ENCODE measurements around the gene RASA3. TPM values are rescaled to one million over a fixed set of nuclear protein-coding genes. Genes with fewer than 3 reads are reported as not detected.

Gene RASA3
- polyA plus RNA-seq, 3 donors: 9.0 to 32.6 (median 16.6) TPM

DNA sequence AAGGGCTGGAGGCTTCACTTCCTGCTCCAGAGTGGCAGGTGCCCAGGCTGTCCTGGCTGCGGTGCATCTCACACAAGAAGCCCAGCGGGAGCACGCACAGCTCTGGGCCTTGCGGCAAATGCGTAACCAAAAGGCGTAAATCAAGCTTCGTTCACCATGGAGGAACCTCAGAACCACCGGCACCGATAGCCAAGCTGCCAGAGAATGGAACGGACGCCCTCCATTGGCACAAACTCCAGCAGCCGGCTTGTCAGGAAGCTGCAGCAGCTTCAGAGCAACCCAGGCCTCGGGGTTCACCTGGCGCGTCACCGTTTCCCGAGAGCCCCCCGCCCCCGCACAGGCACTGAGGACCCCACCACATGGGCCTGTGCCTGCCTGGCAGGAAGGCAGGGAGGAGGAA, 76.7 kb downstream of the RASA3 start:
- intact Hi-C loops (cut with micrococcal nuclease): loop anchor here in 1 of 2 donors (5.0 kb wide), 1 partner anchor 57 kb away; no protein-coding TSS in a partner anchor
- H4K20me1 ChIP-seq (ENCODE audit: insufficient read depth, low read length): peaks cover 86% of the 10 kb centered on the region
- H3K9ac ChIP-seq (ENCODE audit: insufficient read depth, low read length, poor library complexity, severe bottlenecking): no peak overlapping the region
- no peak overlapping the region for H2AFZ ChIP-seq (ENCODE audit: insufficient read depth, low read depth, low read length, poor library complexity, severe bottlenecking)
- H3K36me3 ChIP-seq (replicated peaks in 1 of 2; ENCODE audit: control insufficient read depth in 1 of 2, insufficient read depth in 2 of 2, low read length in 2 of 2): peaks cover 21 to 39% of the 10 kb centered on the region in 2 donors
- H3K4me1 ChIP-seq (ENCODE audit: control insufficient read depth in 1 of 2, insufficient read depth in 2 of 2, low read length in 2 of 2): peaks cover 53 to 79% of the 10 kb centered on the region in 2 donors
- 89% methylated on average over 19 of the region's 19 CpGs for WGBS (ENCODE audit: insufficient coverage)
- no peak overlapping the region for H3K4me3 ChIP-seq (replicated peaks in 1 of 3; ENCODE audit: low read depth in 2 of 3, low read length in 3 of 3)
- peaks cover 0 to 3% (median 0%) of the 10 kb centered on the region in 7 donors for H3K9me3 Mint-ChIP-seq
- peaks cover 66% of the 10 kb centered on the region for H3K4me1 Mint-ChIP-seq
- H3K4me2 ChIP-seq (replicated peaks; ENCODE audit: extremely low read depth, low read length, poor library complexity, severe bottlenecking): no peak overlapping the region
- no peaks in the 10 kb centered on the region for H3K9me3 ChIP-seq (replicated peaks in 1 of 2; ENCODE audit: control insufficient read depth in 1 of 2, insufficient read depth in 1 of 2, low read length in 2 of 2)
- H3K27me3 Mint-ChIP-seq (ENCODE audit: low read depth in 3 of 3): peaks cover 0 to 5% (median 0%) of the 10 kb centered on the region in 3 donors
- no peak for TF ChIP-seq CTCF (IDR thresholded peaks at IDR 0.05)
- H3K27ac Mint-ChIP-seq: no peak overlapping the region
- peaks cover 65% of the 10 kb centered on the region for H3K79me2 ChIP-seq (ENCODE audit: insufficient read depth, low read length)
- DNase-seq: no peak
- no peak overlapping the region for H3K4me3 Mint-ChIP-seq
- H3K27ac ChIP-seq (ENCODE audit: low read depth in 1 of 2, low read length in 2 of 2): no peak overlapping the region
- H3K27me3 ChIP-seq (ENCODE audit: control insufficient read depth in 2 of 2, insufficient read depth in 2 of 2, low read length in 2 of 2): no peaks in the 10 kb centered on the region
- H3K36me3 Mint-ChIP-seq: peaks cover 47 to 50% of the 10 kb centered on the region in 2 donors

- no peak overlapping the region for H3K4me3 Mint-ChIP-seq
- H3K36me3 ChIP-seq (replicated peaks in 1 of 2; ENCODE audit: control insufficient read depth in 1 of 2, insufficient read depth in 2 of 2, low read length in 2 of 2): peaks cover 29 to 47% of the 10 kb centered on the region in 2 donors
- no peak overlapping the region for H3K27ac Mint-ChIP-seq
- no peak overlapping the region for H3K27ac ChIP-seq (ENCODE audit: low read depth in 1 of 2, low read length in 2 of 2)
- H3K4me2 ChIP-seq (replicated peaks; ENCODE audit: extremely low read depth, low read length, poor library complexity, severe bottlenecking): no peak overlapping the region
- DNase-seq: no peak
- peaks cover 0 to 3% (median 0%) of the 10 kb centered on the region in 7 donors for H3K9me3 Mint-ChIP-seq
- peaks cover 0 to 4% (median 0%) of the 10 kb centered on the region in 3 donors for H3K27me3 Mint-ChIP-seq (ENCODE audit: low read depth in 3 of 3)
- H3K4me3 ChIP-seq (replicated peaks in 1 of 3; ENCODE audit: low read depth in 2 of 3, low read length in 3 of 3): no peak overlapping the region
- no peak overlapping the region for H2AFZ ChIP-seq (ENCODE audit: insufficient read depth, low read depth, low read length, poor library complexity, severe bottlenecking)
- peaks cover 50 to 73% of the 10 kb centered on the region in 2 donors for H3K4me1 ChIP-seq (ENCODE audit: control insufficient read depth in 1 of 2, insufficient read depth in 2 of 2, low read length in 2 of 2)
- H3K4me1 Mint-ChIP-seq: peaks cover 65% of the 10 kb centered on the region
- peaks cover 88% of the 10 kb centered on the region for H4K20me1 ChIP-seq (ENCODE audit: insufficient read depth, low read length)
- H3K9me3 ChIP-seq (replicated peaks in 1 of 2; ENCODE audit: control insufficient read depth in 1 of 2, insufficient read depth in 1 of 2, low read length in 2 of 2): no peaks in the 10 kb centered on the region
- H3K79me2 ChIP-seq (ENCODE audit: insufficient read depth, low read length): peaks cover 57% of the 10 kb centered on the region
- WGBS (ENCODE audit: insufficient coverage): 94% methylated on average over 24 of the region's 24 CpGs
- no peak overlapping the region for H3K9ac ChIP-seq (ENCODE audit: insufficient read depth, low read length, poor library complexity, severe bottlenecking)
- TF ChIP-seq CTCF (IDR thresholded peaks at IDR 0.05): no peak
- H3K36me3 Mint-ChIP-seq: peaks cover 50 to 53% of the 10 kb centered on the region in 2 donors
- no peaks in the 10 kb centered on the region for H3K27me3 ChIP-seq (ENCODE audit: control insufficient read depth in 2 of 2, insufficient read depth in 2 of 2, low read length in 2 of 2)
- intact Hi-C loops (cut with micrococcal nuclease): loop anchor here in 1 of 2 donors (5.0 kb wide), 1 partner anchor 57 kb away; no protein-coding TSS in a partner anchor
These were observed 77.5 kb downstream of the RASA3 start for GRCh38 chr13:114054830-114055439.
